HEK293 (cell line): ENCODE results near the gene IMPACT.

Experiments
- HIC1 ChIP-seq: fragments of 450-650 bp; formaldehyde crosslinking; IDR thresholded peaks from 2 replicates; pipeline ENCODE4 v1.5.1; 2016; ENCODE audit warnings: missing biosample characterization, missing genetic modification characterization
- KLF16 ChIP-seq: fragments of 450-650 bp; formaldehyde crosslinking; IDR thresholded peaks from 2 replicates; pipeline ENCODE4 v1.5.1; 2017; ENCODE audit warnings: missing biosample characterization, missing genetic modification characterization
- OVOL3 ChIP-seq: fragments of 450-650 bp; formaldehyde crosslinking; IDR thresholded peaks from 2 replicates; pipeline ENCODE4 v1.5.1; 2016; ENCODE audit warnings: missing biosample characterization, missing genetic modification characterization
- PRDM4 ChIP-seq: fragments of 450-650 bp; formaldehyde crosslinking; IDR thresholded peaks from 2 replicates; pipeline ENCODE4 v1.5.1; 2017; ENCODE audit warnings: missing biosample characterization, missing genetic modification characterization
- RBAK ChIP-seq: fragments of 450-650 bp; formaldehyde crosslinking; IDR thresholded peaks from 2 replicates; pipeline ENCODE4 v1.5.1; 2016; ENCODE audit warnings: missing biosample characterization, missing genetic modification characterization
- YY2 ChIP-seq: fragments of 450-650 bp; formaldehyde crosslinking; IDR thresholded peaks from 2 replicates; pipeline ENCODE4 v1.5.1; 2016; ENCODE audit warnings: missing biosample characterization, missing genetic modification characterization
- ZBTB26 ChIP-seq: fragments of 450-650 bp; formaldehyde crosslinking; optimal IDR thresholded peaks from 2 replicates; pipeline ENCODE3; 2016; ENCODE audit warnings: missing biosample characterization, mild to moderate bottlenecking, missing genetic modification characterization
- ZFP37 ChIP-seq: fragments of 450-650 bp; formaldehyde crosslinking; IDR thresholded peaks from 2 replicates; pipeline ENCODE4 v1.5.1; 2016; ENCODE audit warnings: missing biosample characterization, missing genetic modification characterization
- ZNF10 ChIP-seq: fragments of 450-650 bp; formaldehyde crosslinking; IDR thresholded peaks from 2 replicates; pipeline ENCODE4 v1.5.1; 2017; ENCODE audit warnings: missing biosample characterization, missing genetic modification characterization
- ZNF138 ChIP-seq: fragments of 450-650 bp; formaldehyde crosslinking; IDR thresholded peaks from 2 replicates; pipeline ENCODE4 v1.5.1; 2016; ENCODE audit warnings: missing biosample characterization, missing genetic modification characterization, borderline replicate concordance
- ZNF155 ChIP-seq: fragments of 450-650 bp; formaldehyde crosslinking; IDR thresholded peaks from 2 replicates; pipeline ENCODE4 v1.5.1; 2016; ENCODE audit warnings: missing biosample characterization, missing genetic modification characterization
- ZNF157 ChIP-seq: fragments of 450-650 bp; formaldehyde crosslinking; IDR thresholded peaks from 2 replicates; pipeline ENCODE4 v1.5.1; 2016; ENCODE audit warnings: missing biosample characterization, missing genetic modification characterization
- ZNF223 ChIP-seq: fragments of 450-650 bp; formaldehyde crosslinking; IDR thresholded peaks from 2 replicates; pipeline ENCODE4 v1.5.1; 2016; ENCODE audit warnings: missing biosample characterization, missing genetic modification characterization
- ZNF23 ChIP-seq: fragments of 450-650 bp; formaldehyde crosslinking; IDR thresholded peaks from 2 replicates; pipeline ENCODE4 v1.5.1; 2016; ENCODE audit warnings: missing biosample characterization, missing genetic modification characterization, borderline replicate concordance
- ZNF362 ChIP-seq: fragments of 450-650 bp; formaldehyde crosslinking; IDR thresholded peaks from 2 replicates; pipeline ENCODE4 v1.5.1; 2016; ENCODE audit warnings: missing biosample characterization, missing genetic modification characterization
- ZNF398 ChIP-seq: fragments of 450-650 bp; formaldehyde crosslinking; IDR thresholded peaks from 2 replicates; pipeline ENCODE4 v1.5.1; 2017; ENCODE audit warnings: missing biosample characterization, missing genetic modification characterization
- ZNF423 ChIP-seq: fragments of 450-650 bp; formaldehyde crosslinking; IDR thresholded peaks from 2 replicates; pipeline ENCODE4 v1.5.1; 2016; ENCODE audit warnings: missing biosample characterization, missing genetic modification characterization
- ZNF433 ChIP-seq: fragments of 450-650 bp; formaldehyde crosslinking; IDR thresholded peaks from 2 replicates; pipeline ENCODE4 v1.5.1; 2016; ENCODE audit warnings: missing biosample characterization, missing genetic modification characterization, low read depth
- ZNF449 ChIP-seq: fragments of 450-650 bp; formaldehyde crosslinking; IDR thresholded peaks from 2 replicates; pipeline ENCODE4 v1.5.1; 2017; ENCODE audit warnings: missing biosample characterization, mild to moderate bottlenecking, missing genetic modification characterization, moderate library complexity
- ZNF473 ChIP-seq: fragments of 450-650 bp; formaldehyde crosslinking; IDR thresholded peaks from 2 replicates; pipeline ENCODE4 v1.5.1; 2017; ENCODE audit warnings: missing biosample characterization, missing genetic modification characterization
- ZNF529 ChIP-seq: fragments of 450-650 bp; formaldehyde crosslinking; IDR thresholded peaks from 2 replicates; pipeline ENCODE4 v1.5.1; 2017; ENCODE audit warnings: missing genetic modification characterization, missing biosample characterization; ENCODE audit not compliant: insufficient replicate concordance
- ZNF544 ChIP-seq: fragments of 450-650 bp; formaldehyde crosslinking; IDR thresholded peaks from 2 replicates; pipeline ENCODE4 v1.5.0; 2017; ENCODE audit warnings: missing biosample characterization, missing genetic modification characterization
- ZNF704 ChIP-seq: fragments of 450-650 bp; formaldehyde crosslinking; IDR thresholded peaks from 2 replicates; pipeline ENCODE4 v1.5.1; 2016; ENCODE audit warnings: missing biosample characterization, missing genetic modification characterization
- ZNF76 ChIP-seq: fragments of 450-650 bp; formaldehyde crosslinking; IDR thresholded peaks from 2 replicates; pipeline ENCODE4; 2016; ENCODE audit warnings: low read depth, missing biosample characterization, missing genetic modification characterization, borderline replicate concordance
- ZNF785 ChIP-seq: fragments of 450-650 bp; formaldehyde crosslinking; IDR thresholded peaks from 2 replicates; pipeline ENCODE4 v1.5.1; 2016; ENCODE audit warnings: missing biosample characterization, missing genetic modification characterization
- ZNF830 ChIP-seq: fragments of 450-650 bp; IDR thresholded peaks from 2 replicates; pipeline ENCODE4 v1.5.0; 2018; ENCODE audit warnings: missing biosample characterization, missing genetic modification characterization, low read depth, mild to moderate bottlenecking, moderate library complexity
- ZNF843 ChIP-seq: fragments of 450-650 bp; formaldehyde crosslinking; IDR thresholded peaks from 2 replicates; pipeline ENCODE4 v1.5.1; 2016; ENCODE audit warnings: missing biosample characterization, missing genetic modification characterization
- ZSCAN30 ChIP-seq: fragments of 450-650 bp; IDR thresholded peaks from 2 replicates; pipeline ENCODE4 v1.5.1; 2018; ENCODE audit warnings: missing biosample characterization, mild to moderate bottlenecking, missing genetic modification characterization, moderate library complexity

Gene IMPACT

GRCh38 chr18:24426398-24427294 is at the start of gene IMPACT (continued):
- TF ChIP-seq ZNF423 (tag by site-specific recombination), result no peak
- no peak for TF ChIP-seq ZNF362 (tag by site-specific recombination)
- TF ChIP-seq ZNF433 (tag by site-specific recombination), result no peak
- 0 out of 2 replicates have a peak, but pooled peaks have one; percentile 29 for TF ChIP-seq ZNF704
- TF ChIP-seq RBAK (tag by site-specific recombination), result no peak
- TF ChIP-seq ZNF785 (tag by site-specific recombination), result no peak
- no peak for TF ChIP-seq ZNF449 (tag by site-specific recombination)
- no peak for TF ChIP-seq ZNF544 (tag by site-specific recombination)
- TF ChIP-seq ZNF830 (tag by site-specific recombination), result no peak
- peak; percentile 86 for TF ChIP-seq KLF16 (tag by site-specific recombination)
- TF ChIP-seq ZNF76 (tag by site-specific recombination), result peak; percentile 61; the same call in 1 of the 2 replicates
- no peak for TF ChIP-seq ZNF223
- no peak for TF ChIP-seq ZNF157
- no peak; the same call in 1 of the 2 replicates for TF ChIP-seq OVOL3
- TF ChIP-seq ZNF473 (tag by site-specific recombination), result no peak
- TF ChIP-seq ZNF529 (tag by site-specific recombination), result no peak
- TF ChIP-seq PRDM4 (tag by site-specific recombination), result no peak
- TF ChIP-seq ZNF23 (tag by site-specific recombination), result no peak
- TF ChIP-seq ZNF843, result no peak
- TF ChIP-seq ZFP37 (tag by site-specific recombination), result peak; percentile 62
- TF ChIP-seq YY2, result peak; percentile 42; the same call in 1 of the 2 replicates
- TF ChIP-seq HIC1 (tag by site-specific recombination), result no peak
- TF ChIP-seq ZNF398 (tag by site-specific recombination), result peak; percentile 74
- peak; percentile 97 for TF ChIP-seq ZSCAN30 (tag by site-specific recombination)
- no peak for TF ChIP-seq ZNF138
- no peak for TF ChIP-seq ZNF10 (tag by site-specific recombination)
- no peak for TF ChIP-seq ZNF155 (tag by site-specific recombination)
- TF ChIP-seq ZBTB26, result peak; percentile 71
